Common myeloid progenitor, CD34-positive (primary cell): ENCODE measurements around the gene GRID1.

ENCODE experiments used
- CTCF ChIA-PET: fragments of 350-600 bp; sonication (Branson Sonifier 250); formaldehyde crosslinking; loops from one replicate; lab custom pipeline; 2021; ENCODE audit warnings: antibody characterized with exemption; lab: Charles Lee
- POLR2A ChIA-PET: fragments of 350-600 bp; sonication (Branson Sonifier 250); formaldehyde crosslinking; loops from one replicate; lab custom pipeline; 2021; ENCODE audit warnings: antibody characterized with exemption; lab: Charles Lee
- DNase-seq, 3 donors: peaks; one replicate each; pipeline versions ENCODE4 v3.0.0 to v3.0.0-alpha.2; 2013
- H3K27ac ChIP-seq, 2 experiments: 1 replicate in 1 of 2; 2 replicates in 1 of 2; pipeline ENCODE4 v1.7.0; 2013; ENCODE audit warnings: inconsistent platforms in 2 of 2, low read length in 2 of 2, mild to moderate bottlenecking in 2 of 2, low read depth in 1 of 2, moderate library complexity in 1 of 2; ENCODE audit not compliant: severe bottlenecking in 2 of 2, insufficient read depth in 1 of 2, poor library complexity in 1 of 2
- H3K27me3 ChIP-seq, 5 experiments: replicated peaks in 2 of 5; 1 replicate in 3 of 5; 2 replicates in 2 of 5; pipeline versions ENCODE4 v1.6.1 to v1.7.0; 2013; ENCODE audit warnings: low read length in 4 of 5, mild to moderate bottlenecking in 2 of 5, moderate library complexity in 2 of 5, inconsistent platforms in 1 of 5; ENCODE audit not compliant: insufficient read depth in 5 of 5, control insufficient read depth in 4 of 5
- H3K36me3 ChIP-seq, 4 experiments: 1 replicate in 2 of 4; 2 replicates in 2 of 4; pipeline versions ENCODE4 v1.6.1 to v1.7.0; 2013; ENCODE audit warnings: low read length in 3 of 4, control low read depth in 1 of 4, mild to moderate bottlenecking in 1 of 4; ENCODE audit not compliant: control insufficient read depth in 4 of 4, insufficient read depth in 4 of 4
- H3K4me1 ChIP-seq, 4 experiments: 1 replicate in 3 of 4; 2 replicates in 1 of 4; pipeline versions ENCODE4 v1.6.1 to v1.7.1; 2013; ENCODE audit warnings: low read length in 3 of 4, mild to moderate bottlenecking in 3 of 4, control low read depth in 1 of 4, inconsistent platforms in 1 of 4, moderate library complexity in 1 of 4; ENCODE audit not compliant: control insufficient read depth in 4 of 4, insufficient read depth in 4 of 4; ENCODE audit errors: control extremely low read depth in 1 of 4
- H3K4me3 ChIP-seq, 7 experiments: 1 replicate in 4 of 7; 2 replicates in 3 of 7; pipeline versions ENCODE4 v1.5.1 to v1.7.0; 2013; ENCODE audit warnings: mild to moderate bottlenecking in 7 of 7, low read length in 6 of 7, moderate library complexity in 6 of 7, inconsistent platforms in 2 of 7, low read depth in 2 of 7, control low read depth in 1 of 7; ENCODE audit not compliant: insufficient read depth in 4 of 7, control insufficient read depth in 1 of 7; ENCODE audit errors: extremely low read depth in 1 of 7
- H3K9me3 ChIP-seq, 5 experiments: 1 replicate in 4 of 5; 2 replicates in 1 of 5; pipeline versions ENCODE4 v1.6.1 to v1.7.1; 2013; ENCODE audit warnings: low read length in 4 of 5, mild to moderate bottlenecking in 2 of 5, inconsistent platforms in 1 of 5, low read depth in 1 of 5, moderate library complexity in 1 of 5; ENCODE audit not compliant: control insufficient read depth in 4 of 5, insufficient read depth in 2 of 5; ENCODE audit errors: control extremely low read depth in 1 of 5
- WGBS: methylation state at CpG from one replicate; pipeline ENCODE4 v1.1.5; 2013; ENCODE audit not compliant: insufficient coverage; 5-methylcytosine and 5-hydroxymethylcytosine counted together

GRID1 gene

GRCh38 chr10:86083664-86084175, 282.9 kb downstream of the GRID1 start:
- POLR2A ChIA-PET = no interaction called here
- DNase-seq = no peak
- no peaks in the 10 kb centered on the region for H3K4me1 ChIP-seq
- no peak overlapping the region for H3K4me3 ChIP-seq
- WGBS = 93% methylated on average over 8 of the region's 9 CpGs
- CTCF ChIA-PET = no interaction called here
- no peaks in the 10 kb centered on the region for H3K36me3 ChIP-seq
- no peaks in the 10 kb centered on the region for H3K9me3 ChIP-seq
- H3K27ac ChIP-seq = no peak overlapping the region
- H3K27me3 ChIP-seq = peaks cover 0 to 30% (median 6%) of the 10 kb centered on the region in 5 experiments

- 94% methylated on average over 9 of the region's 12 CpGs for WGBS
- DNase-seq = no peak
- Histone ChIP-seq H3K27me3 (peaks cover 0 to 26% (median 6%) of the 10 kb centered on the region in 5 experiments), H3K4me3 (no peak overlapping the region), H3K9me3 (no peaks in the 10 kb centered on the region), H3K4me1 (no peaks in the 10 kb centered on the region), H3K36me3 (no peaks in the 10 kb centered on the region), H3K27ac (no peak overlapping the region)
- ChIA-PET POLR2A (no interaction called here), CTCF (no interaction called here)
These were observed 283.4 kb downstream of the GRID1 start for GRCh38 chr10:86083206-86083605.

- Histone ChIP-seq H3K27me3 (peaks cover 0 to 20% (median 3%) of the 10 kb centered on the region in 5 experiments), H3K4me3 (no peak overlapping the region), H3K4me1 (no peaks in the 10 kb centered on the region), H3K9me3 (no peaks in the 10 kb centered on the region), H3K27ac (no peak overlapping the region), H3K36me3 (no peaks in the 10 kb centered on the region)
- no peak for DNase-seq
- 100% methylated on average over 2 of the region's 3 CpGs for WGBS
- ChIA-PET CTCF (no interaction called here), POLR2A (no interaction called here)
These were observed 284.0 kb downstream of the GRID1 start for GRCh38 chr10:86082556-86082955.

- H3K9me3 ChIP-seq = no peaks in the 10 kb centered on the region
- 98% methylated on average over 4 of the region's 4 CpGs for WGBS
- no peak for DNase-seq
- H3K4me1 ChIP-seq = no peaks in the 10 kb centered on the region
- ChIA-PET CTCF (no interaction called here), POLR2A (no interaction called here)
- H3K27ac ChIP-seq = no peak overlapping the region
- no peak overlapping the region for H3K4me3 ChIP-seq
- no peaks in the 10 kb centered on the region for H3K36me3 ChIP-seq
- H3K27me3 ChIP-seq = peaks cover 0 to 8% (median 3%) of the 10 kb centered on the region in 5 experiments
These were observed 287.5 kb downstream of the GRID1 start for GRCh38 chr10:86079088-86079487.

GRCh38 chr10:86078639-86079035, 288.0 kb downstream of the GRID1 start:
- no peaks in the 10 kb centered on the region for H3K36me3 ChIP-seq
- CTCF ChIA-PET = no interaction called here

GRCh38 chr10:86077871-86078638, 288.5 kb downstream of the GRID1 start:
- Histone ChIP-seq H3K27me3 (peaks cover 0 to 11% (median 3%) of the 10 kb centered on the region in 5 experiments), H3K4me3 (no peak overlapping the region), H3K4me1 (no peaks in the 10 kb centered on the region), H3K36me3 (no peaks in the 10 kb centered on the region), H3K9me3 (no peaks in the 10 kb centered on the region), H3K27ac (no peak overlapping the region)
- DNase-seq = no peak
- POLR2A ChIA-PET = no interaction called here
- CTCF ChIA-PET = no interaction called here
- 95% methylated on average over 6 of the region's 9 CpGs for WGBS

More at GRCh38 chr10:86078639-86079035, 288.0 kb downstream of the GRID1 start:
- no peak overlapping the region for H3K4me3 ChIP-seq
- POLR2A ChIA-PET = no interaction called here
- H3K9me3 ChIP-seq = no peaks in the 10 kb centered on the region
- H3K27me3 ChIP-seq = peaks cover 0 to 9% (median 3%) of the 10 kb centered on the region in 5 experiments
- no peak for DNase-seq
- H3K4me1 ChIP-seq = no peaks in the 10 kb centered on the region
- 98% methylated on average over 5 of the region's 5 CpGs for WGBS
- H3K27ac ChIP-seq = no peak overlapping the region

- POLR2A ChIA-PET = no interaction called here
- no peak for DNase-seq
- H3K9me3 ChIP-seq = no peaks in the 10 kb centered on the region
These were observed 289.3 kb downstream of the GRID1 start for GRCh38 chr10:86077271-86077670.

More at GRCh38 chr10:86077271-86077670, 289.3 kb downstream of the GRID1 start:
- CTCF ChIA-PET = no interaction called here
- Histone ChIP-seq H3K27ac (no peak overlapping the region), H3K4me1 (no peaks in the 10 kb centered on the region), H3K27me3 (peaks cover 0 to 12% (median 4%) of the 10 kb centered on the region in 5 experiments), H3K4me3 (no peak overlapping the region), H3K36me3 (no peaks in the 10 kb centered on the region)
- 100% methylated on average over 6 of the region's 6 CpGs for WGBS
